Breast epithelium (tissue), 3 donors: ENCODE measurements around the gene RNF220.

Source experiments
- POLR2A ChIP-seq: fragments of 450-650 bp; IDR thresholded peaks from one replicate; pipeline ENCODE4 v1.6.1; 2016; ENCODE audit warnings: antibody characterized with exemption, mild to moderate bottlenecking, moderate library complexity
- TF ChIP-seq, protein P1 (sequence below), 3 donors: fragments of 450-650 bp; IDR thresholded peaks; one replicate each; pipeline ENCODE4 v1.5.1; 2016 to 2017; ENCODE audit warnings: antibody characterized with exemption in 3 of 3, mild to moderate bottlenecking in 3 of 3, moderate library complexity in 3 of 3

GRCh38 chr1:44425341-44426082 lies 20.5 kb downstream of the RNF220 start:
- TF ChIP-seq, protein P1, sequence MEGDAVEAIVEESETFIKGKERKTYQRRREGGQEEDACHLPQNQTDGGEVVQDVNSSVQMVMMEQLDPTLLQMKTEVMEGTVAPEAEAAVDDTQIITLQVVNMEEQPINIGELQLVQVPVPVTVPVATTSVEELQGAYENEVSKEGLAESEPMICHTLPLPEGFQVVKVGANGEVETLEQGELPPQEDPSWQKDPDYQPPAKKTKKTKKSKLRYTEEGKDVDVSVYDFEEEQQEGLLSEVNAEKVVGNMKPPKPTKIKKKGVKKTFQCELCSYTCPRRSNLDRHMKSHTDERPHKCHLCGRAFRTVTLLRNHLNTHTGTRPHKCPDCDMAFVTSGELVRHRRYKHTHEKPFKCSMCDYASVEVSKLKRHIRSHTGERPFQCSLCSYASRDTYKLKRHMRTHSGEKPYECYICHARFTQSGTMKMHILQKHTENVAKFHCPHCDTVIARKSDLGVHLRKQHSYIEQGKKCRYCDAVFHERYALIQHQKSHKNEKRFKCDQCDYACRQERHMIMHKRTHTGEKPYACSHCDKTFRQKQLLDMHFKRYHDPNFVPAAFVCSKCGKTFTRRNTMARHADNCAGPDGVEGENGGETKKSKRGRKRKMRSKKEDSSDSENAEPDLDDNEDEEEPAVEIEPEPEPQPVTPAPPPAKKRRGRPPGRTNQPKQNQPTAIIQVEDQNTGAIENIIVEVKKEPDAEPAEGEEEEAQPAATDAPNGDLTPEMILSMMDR (IDR thresholded peaks at IDR 0.05): no peak
- no peak for TF ChIP-seq POLR2A
